GM06990 (cell line): ENCODE results near the gene KEAP1.
"Not testable (repeated sequence)": the region's sequence is repeated elsewhere in the genome, so short reads cannot be mapped to it uniquely, and the experiment has no call there.

Experiments
- DNase-seq: peaks from one replicate; pipeline ENCODE4 v3.0.0-alpha.2; 2011; ENCODE audit not compliant: insufficient read length; ENCODE audit errors: extremely low read depth
- H3K27me3 ChIP-seq: replicated peaks from 2 replicates; pipeline ENCODE4 v1.6.0; 2011; ENCODE audit warnings: low read length; ENCODE audit not compliant: control insufficient read depth, insufficient read depth
- H3K36me3 ChIP-seq: 2 replicates; pipeline ENCODE4 v1.5.1; 2011; ENCODE audit warnings: low read length; ENCODE audit not compliant: control insufficient read depth, insufficient read depth
- H3K4me3 ChIP-seq: replicated peaks from 2 replicates; pipeline ENCODE4 v1.5.1; 2011; ENCODE audit warnings: low read depth, mild to moderate bottlenecking, control low read depth, low read length
- TF ChIP-seq, protein P1 (sequence below): IDR thresholded peaks from 2 replicates; pipeline ENCODE4 v1.5.1; 2011; ENCODE audit warnings: low read length, control low read depth, mild to moderate bottlenecking, inconsistent platforms; ENCODE audit not compliant: insufficient read depth, poor library complexity, severe bottlenecking

Gene KEAP1

DNA sequence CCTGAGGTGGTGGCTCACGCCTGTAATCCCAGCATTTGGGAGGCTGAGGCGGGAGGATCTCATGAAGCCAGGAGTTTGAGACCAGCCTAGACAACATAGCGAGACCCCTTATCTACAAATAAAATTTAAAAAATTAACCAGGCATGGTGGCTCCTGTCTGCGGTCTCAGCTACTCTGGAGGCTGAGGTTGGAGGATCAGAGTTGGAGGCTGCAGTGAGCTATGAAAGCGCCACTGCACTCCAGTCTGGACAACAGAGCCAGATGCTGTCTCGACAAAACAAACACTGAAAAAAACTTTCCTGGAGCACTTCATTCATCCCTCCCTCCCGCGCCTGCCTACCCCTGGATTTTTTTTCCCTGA is 39.9 kb upstream of the KEAP1 start:
- H3K36me3 ChIP-seq: peaks cover 8% of the 10 kb centered on the region

DNA sequence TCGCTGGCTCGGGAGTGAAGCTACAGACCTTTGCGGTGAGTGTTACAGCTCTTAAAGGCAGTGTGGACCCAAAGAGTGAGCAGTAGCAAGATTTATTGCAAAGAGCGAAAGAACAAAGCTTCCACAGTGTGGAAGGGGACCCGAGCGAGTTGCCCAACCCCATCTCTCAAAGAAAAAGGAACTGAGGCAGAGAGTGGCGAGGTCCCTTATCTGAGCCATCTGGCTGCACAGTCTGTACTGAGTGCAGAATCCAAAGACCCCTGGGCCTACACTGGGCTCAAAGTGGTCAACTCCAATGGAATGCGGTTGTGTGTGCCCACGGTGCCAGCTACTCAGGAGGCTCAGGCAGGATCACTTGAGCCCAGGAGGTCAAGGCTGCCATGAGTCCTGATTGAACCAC is 35.9 kb upstream of the KEAP1 start:
- not testable (repeated sequence) for DNase-seq, H3K36me3 ChIP-seq, H3K4me3 ChIP-seq, H3K27me3 ChIP-seq

More for the DNA sequence above, 39.9 kb upstream of the KEAP1 start:
- H3K4me3 ChIP-seq: no peak overlapping the region; the same call in 1 of the 2 replicates
- TF ChIP-seq, protein P1, sequence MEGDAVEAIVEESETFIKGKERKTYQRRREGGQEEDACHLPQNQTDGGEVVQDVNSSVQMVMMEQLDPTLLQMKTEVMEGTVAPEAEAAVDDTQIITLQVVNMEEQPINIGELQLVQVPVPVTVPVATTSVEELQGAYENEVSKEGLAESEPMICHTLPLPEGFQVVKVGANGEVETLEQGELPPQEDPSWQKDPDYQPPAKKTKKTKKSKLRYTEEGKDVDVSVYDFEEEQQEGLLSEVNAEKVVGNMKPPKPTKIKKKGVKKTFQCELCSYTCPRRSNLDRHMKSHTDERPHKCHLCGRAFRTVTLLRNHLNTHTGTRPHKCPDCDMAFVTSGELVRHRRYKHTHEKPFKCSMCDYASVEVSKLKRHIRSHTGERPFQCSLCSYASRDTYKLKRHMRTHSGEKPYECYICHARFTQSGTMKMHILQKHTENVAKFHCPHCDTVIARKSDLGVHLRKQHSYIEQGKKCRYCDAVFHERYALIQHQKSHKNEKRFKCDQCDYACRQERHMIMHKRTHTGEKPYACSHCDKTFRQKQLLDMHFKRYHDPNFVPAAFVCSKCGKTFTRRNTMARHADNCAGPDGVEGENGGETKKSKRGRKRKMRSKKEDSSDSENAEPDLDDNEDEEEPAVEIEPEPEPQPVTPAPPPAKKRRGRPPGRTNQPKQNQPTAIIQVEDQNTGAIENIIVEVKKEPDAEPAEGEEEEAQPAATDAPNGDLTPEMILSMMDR: no peak
- H3K27me3 ChIP-seq: no peaks in the 10 kb centered on the region; the same call in 1 of the 2 replicates
- DNase-seq: no peak

DNA sequence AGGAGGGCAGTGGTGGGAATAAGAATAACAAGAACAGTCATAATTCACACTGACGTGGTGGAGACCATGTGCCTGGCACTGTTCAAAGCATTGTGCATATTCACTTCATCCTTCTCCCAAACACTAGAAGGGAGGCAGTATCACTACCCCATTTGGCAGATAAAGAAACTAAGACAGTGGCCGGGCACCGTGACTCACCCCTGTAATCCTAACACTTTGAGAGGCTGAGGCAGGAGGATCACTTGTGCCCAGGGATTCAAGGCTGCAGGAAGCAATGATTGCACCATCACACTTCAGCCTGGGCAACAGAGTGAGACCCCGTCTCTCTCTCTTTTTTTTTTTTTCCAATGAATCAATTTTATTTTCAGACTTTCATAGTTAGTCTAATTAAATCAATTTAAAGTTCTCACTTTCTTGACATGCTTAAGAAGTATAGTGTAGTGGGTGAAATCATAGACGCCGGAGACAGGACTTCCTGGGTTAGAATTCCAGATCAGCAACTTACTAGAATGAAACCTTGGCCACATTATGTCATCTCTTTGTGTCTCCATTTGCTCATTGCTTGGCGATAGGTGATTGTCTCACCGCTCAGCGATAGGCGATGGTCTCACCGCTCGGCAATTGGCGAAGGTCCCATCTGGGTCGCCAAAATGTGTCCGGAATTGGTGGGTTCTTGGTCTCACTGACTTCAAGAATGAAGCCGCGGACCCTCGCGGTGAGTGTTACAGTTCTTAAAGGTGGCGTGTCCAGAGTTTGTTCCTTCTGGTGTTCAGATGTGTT is 35.2 kb upstream of the KEAP1 start:
- H3K36me3 ChIP-seq: no peaks in the 10 kb centered on the region
- H3K4me3 ChIP-seq: no peak overlapping the region
- DNase-seq: no peak
- no peaks in the 10 kb centered on the region; the same call in 1 of the 2 replicates for H3K27me3 ChIP-seq
- TF ChIP-seq, protein P1: no peak

DNA sequence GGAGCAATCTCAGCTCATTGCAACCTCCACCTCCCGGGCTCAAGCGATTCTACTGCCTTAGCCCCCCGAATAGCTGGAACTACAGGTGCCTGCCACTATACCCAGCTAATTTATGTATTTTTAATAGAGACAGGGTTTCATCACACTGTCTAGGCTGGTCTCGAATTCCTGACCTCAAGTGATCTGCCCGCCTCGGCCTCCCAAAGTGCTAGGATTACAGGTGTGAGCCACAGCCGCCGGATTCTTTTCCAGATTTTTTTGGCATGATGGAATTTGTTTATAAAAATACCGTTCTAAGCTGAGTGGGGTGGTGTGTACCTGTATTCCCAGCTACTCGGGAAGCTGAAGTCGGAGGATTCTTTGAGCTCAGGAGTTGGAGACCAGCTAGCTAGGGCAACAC is 34.5 kb upstream of the KEAP1 start:
- Histone ChIP-seq H3K4me3 (no peak overlapping the region), H3K27me3 (no peaks in the 10 kb centered on the region; the same call in 1 of the 2 replicates), H3K36me3 (no peaks in the 10 kb centered on the region)
- TF ChIP-seq, protein P1: no peak
- no peak for DNase-seq

DNA sequence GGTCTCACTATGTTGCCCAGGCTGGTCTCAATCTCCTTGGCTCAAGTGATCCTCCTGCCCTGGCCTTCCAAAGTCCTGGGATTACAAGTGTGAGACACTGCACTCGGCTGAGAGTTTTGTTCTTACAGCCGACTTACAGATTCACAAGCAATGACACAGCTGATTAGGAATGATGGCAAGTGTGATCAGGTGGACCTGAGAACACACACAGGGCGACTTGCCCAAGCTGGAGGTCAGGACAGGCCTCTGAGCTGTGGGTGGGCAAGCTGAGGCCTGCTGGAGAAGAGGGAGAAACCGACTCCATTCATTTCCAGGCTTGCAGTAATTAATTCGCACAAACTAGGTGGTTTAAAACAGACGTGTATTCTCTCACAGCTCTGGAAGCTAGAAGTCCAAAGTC is 32.5 kb upstream of the KEAP1 start:
- TF ChIP-seq, protein P1: no peak
- H3K36me3 ChIP-seq: no peaks in the 10 kb centered on the region
- H3K4me3 ChIP-seq: no peak overlapping the region
- no peaks in the 10 kb centered on the region for H3K27me3 ChIP-seq
- DNase-seq: no peak

DNA sequence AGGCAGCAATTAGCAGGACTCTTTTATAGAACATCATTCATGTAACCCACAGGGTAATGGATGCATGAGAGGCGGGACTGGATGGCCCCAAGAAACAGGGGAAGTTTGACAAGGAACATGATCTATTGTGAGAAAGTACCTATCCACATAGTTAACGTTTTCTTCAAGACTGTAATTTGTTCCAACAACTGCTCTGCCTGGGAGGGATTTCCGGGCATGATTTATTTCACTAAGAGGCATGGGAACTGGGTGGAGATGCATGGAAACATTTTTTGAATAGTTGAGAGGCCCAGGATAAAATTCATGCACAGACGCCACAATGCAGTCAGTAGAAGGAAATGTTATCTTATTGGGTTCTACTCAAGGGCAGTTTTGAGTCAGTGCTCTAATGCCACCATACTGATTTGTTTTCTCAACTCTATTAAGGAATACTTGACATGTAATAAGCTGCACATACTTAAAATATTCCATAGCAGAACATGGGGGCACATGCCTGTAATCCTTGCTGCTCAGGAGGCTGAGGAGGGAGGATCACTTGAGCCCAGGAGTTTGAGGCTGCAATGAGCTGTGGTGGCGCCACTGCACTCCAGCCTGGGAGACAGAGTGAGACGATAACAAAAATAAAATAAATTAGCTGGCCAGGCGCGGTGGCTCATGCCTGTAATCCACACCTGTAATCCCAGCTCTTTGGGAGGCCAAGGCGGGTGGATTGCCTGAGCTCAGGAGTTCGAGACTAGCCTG is 30.7 kb upstream of the KEAP1 start:
- Histone ChIP-seq H3K36me3 (no peaks in the 10 kb centered on the region), H3K27me3 (no peaks in the 10 kb centered on the region), H3K4me3 (no peak overlapping the region)
- TF ChIP-seq, protein P1: no peak
- DNase-seq: no peak
